IMR-90 (cell line): ENCODE data around the gene STRA6. TPM values are rescaled to one million over a fixed set of nuclear protein-coding genes. Genes with fewer than 3 reads are reported as not detected.

ENCODE experiments used
- ATAC-seq: fragments of 200-7000 bp; cut with Tn5 transposase; 2 replicates; pipeline ENCODE4 v1.9.1; 2020; ENCODE audit warnings: low read depth, mild to moderate bottlenecking, moderate library complexity
- BruUV-seq: library from RNA; stranded (reverse); fragments of 400-500 nt; replicated peaks from 2 replicates; lab custom pipeline; 2021; lab: Mats Ljungman, UMichigan
- CTCF ChIA-PET: fragments of 300-600 bp; formaldehyde crosslinking; extraction: SDS; loops from one replicate; lab custom pipeline; 2021; ENCODE audit warnings: antibody characterized with exemption; lab: Yijun Ruan, JAX
- POLR2A ChIA-PET: fragments of 300-600 bp; sonication (Branson Sonifier 250); formaldehyde crosslinking; loops from one replicate; lab custom pipeline; 2022; ENCODE audit warnings: antibody characterized with exemption; ENCODE audit not compliant: unreplicated experiment; lab: Charles Lee
- DNase-seq: peaks from one replicate; pipeline ENCODE4 v3.0.0; 2013
- H2AFZ ChIP-seq: replicated peaks from 2 replicates; pipeline ENCODE3; 2013; ENCODE audit warnings: low read length, mild to moderate bottlenecking; ENCODE audit not compliant: poor library complexity
- H2AK5ac ChIP-seq: 2 replicates; pipeline ENCODE4 v1.6.1; 2013; ENCODE audit warnings: low read depth, low read length, inconsistent platforms
- H2AK9ac ChIP-seq: replicated peaks from 2 replicates; pipeline ENCODE3; 2013; ENCODE audit warnings: mild to moderate bottlenecking, low read depth, low read length, moderate library complexity; ENCODE audit not compliant: poor library complexity
- H2BK120ac ChIP-seq: 2 replicates; pipeline ENCODE4 v1.6.1; 2013; ENCODE audit warnings: low read depth, low read length, inconsistent platforms
- H2BK15ac ChIP-seq: 3 replicates; pipeline ENCODE4 v1.6.1; 2013; ENCODE audit warnings: low read depth, low read length, inconsistent platforms
- H2BK20ac ChIP-seq: 2 replicates; pipeline ENCODE4 v1.6.1; 2013; ENCODE audit warnings: low read depth, mild to moderate bottlenecking, inconsistent platforms, low read length, moderate library complexity
- H2BK5ac ChIP-seq: 2 replicates; pipeline ENCODE4 v1.6.1; 2013; ENCODE audit warnings: mild to moderate bottlenecking, low read depth, low read length, inconsistent platforms; ENCODE audit not compliant: poor library complexity, severe bottlenecking
- H3K14ac ChIP-seq: replicated peaks from 2 replicates; pipeline ENCODE4 v1.6.1; 2013; ENCODE audit warnings: low read depth, low read length, inconsistent platforms
- H3K18ac ChIP-seq: 2 replicates; pipeline ENCODE4 v1.6.1; 2013; ENCODE audit warnings: low read depth, low read length, control low read depth
- H3K23ac ChIP-seq: 2 replicates; pipeline ENCODE4 v1.6.1; 2013; ENCODE audit warnings: low read depth, low read length, inconsistent platforms
- H3K27ac ChIP-seq: 2 replicates; pipeline ENCODE4 v1.5.1; 2013; ENCODE audit warnings: mild to moderate bottlenecking, control low read depth, low read length; ENCODE audit not compliant: insufficient read depth
- H3K27me3 ChIP-seq: 2 replicates; pipeline ENCODE4 v1.6.1; 2013; ENCODE audit warnings: low read length; ENCODE audit not compliant: control insufficient read depth, insufficient read depth
- H3K36me3 ChIP-seq: 2 replicates; pipeline ENCODE4 v1.6.1; 2013; ENCODE audit warnings: low read length, mixed read lengths; ENCODE audit not compliant: control insufficient read depth, insufficient read depth
- H3K4ac ChIP-seq: 2 replicates; pipeline ENCODE4 v1.6.1; 2013; ENCODE audit warnings: low read depth, low read length, inconsistent platforms
- H3K4me1 ChIP-seq: 2 replicates; pipeline ENCODE4 v1.6.1; 2013; ENCODE audit warnings: low read length, mixed read lengths; ENCODE audit not compliant: control insufficient read depth, insufficient read depth
- H3K4me2 ChIP-seq: 2 replicates; pipeline ENCODE4 v1.6.1; 2013; ENCODE audit warnings: low read depth, mild to moderate bottlenecking, control low read depth, low read length, moderate library complexity
- H3K4me3 ChIP-seq: 2 replicates; pipeline ENCODE4 v1.5.1; 2013; ENCODE audit warnings: low read depth, mild to moderate bottlenecking, control low read depth, low read length, moderate library complexity; ENCODE audit not compliant: insufficient read depth
- H3K56ac ChIP-seq: 2 replicates; pipeline ENCODE4 v1.6.1; 2013; ENCODE audit warnings: low read length, inconsistent platforms; ENCODE audit not compliant: insufficient read depth; ENCODE audit errors: extremely low read depth
- H3K79me1 ChIP-seq, 2 experiments: 2 replicates each; pipeline ENCODE4 v1.6.1; 2013; ENCODE audit warnings: low read length in 2 of 2, inconsistent platforms in 1 of 2, low read depth in 1 of 2
- H3K9ac ChIP-seq: 2 replicates; pipeline ENCODE4 v1.6.1; 2013; ENCODE audit warnings: low read depth, low read length, control low read depth
- H3K9me1 ChIP-seq: 2 replicates; pipeline ENCODE4 v1.6.1; 2013; ENCODE audit warnings: low read length, inconsistent platforms; ENCODE audit not compliant: insufficient read depth
- H3K9me3 ChIP-seq: 2 replicates; pipeline ENCODE4 v1.6.1; 2013; ENCODE audit warnings: low read length; ENCODE audit not compliant: control insufficient read depth, insufficient read depth
- H4K20me1 ChIP-seq: 2 replicates; pipeline ENCODE4 v1.6.1; 2013; ENCODE audit warnings: low read length, inconsistent platforms; ENCODE audit not compliant: insufficient read depth
- H4K5ac ChIP-seq: 2 replicates; pipeline ENCODE4 v1.6.1; 2013; ENCODE audit warnings: mild to moderate bottlenecking, low read depth, low read length, control low read depth
- H4K8ac ChIP-seq, 2 experiments: 2 replicates each; pipeline ENCODE4 v1.6.1; 2013; ENCODE audit warnings: low read depth in 2 of 2, low read length in 2 of 2, control low read depth in 1 of 2, inconsistent platforms in 1 of 2
- H4K91ac ChIP-seq: 2 replicates; pipeline ENCODE4 v1.6.1; 2013; ENCODE audit warnings: low read depth, low read length, inconsistent platforms; ENCODE audit not compliant: insufficient read depth
- BHLHE40 ChIP-seq: fragments of 150-350 bp; IDR thresholded peaks from 2 replicates; pipeline ENCODE4 v1.6.1; 2016; ENCODE audit warnings: mild to moderate bottlenecking, low read depth, low read length
- CEBPB ChIP-seq: IDR thresholded peaks from 2 replicates; pipeline ENCODE4 v1.6.1; 2012; ENCODE audit warnings: low read depth, low read length, improper control_type of control experiment
- CHD1 ChIP-seq: IDR thresholded peaks from 2 replicates; pipeline ENCODE4 v1.6.1; 2012; ENCODE audit warnings: low read depth, low read length, improper control_type of control experiment
- FOS ChIP-seq: fragments of 150-350 bp; IDR thresholded peaks from 2 replicates; pipeline ENCODE4 v1.6.1; 2016; ENCODE audit warnings: low read depth, low read length
- MAFK ChIP-seq: IDR thresholded peaks from 2 replicates; pipeline ENCODE4 v1.6.1; 2012; ENCODE audit warnings: low read depth, low read length, improper control_type of control experiment
- MAZ ChIP-seq: IDR thresholded peaks from 2 replicates; pipeline ENCODE4 v1.6.1; 2012; ENCODE audit warnings: low read depth, mild to moderate bottlenecking, low read length, improper control_type of control experiment, moderate library complexity, borderline replicate concordance
- MXI1 ChIP-seq: IDR thresholded peaks from 2 replicates; pipeline ENCODE4 v1.6.1; 2012; ENCODE audit warnings: low read depth, mild to moderate bottlenecking, low read length, moderate library complexity, borderline replicate concordance
- NFE2L2 ChIP-seq: fragments of 150-350 bp; IDR thresholded peaks from 2 replicates; pipeline ENCODE4 v1.6.1; 2016; ENCODE audit warnings: low read depth, mild to moderate bottlenecking, low read length
- POLR2A ChIP-seq: IDR thresholded peaks from 2 replicates; pipeline ENCODE4 v1.6.1; 2012; ENCODE audit warnings: mild to moderate bottlenecking, low read depth, low read length
- RAD21 ChIP-seq: IDR thresholded peaks from 2 replicates; pipeline ENCODE4 v1.6.1; 2012; ENCODE audit warnings: low read length, improper control_type of control experiment
- RCOR1 ChIP-seq: IDR thresholded peaks from 2 replicates; pipeline ENCODE4 v1.6.1; 2012; ENCODE audit warnings: mild to moderate bottlenecking, low read length, improper control_type of control experiment; ENCODE audit not compliant: insufficient replicate concordance
- RFX5 ChIP-seq: IDR thresholded peaks from 2 replicates; pipeline ENCODE4 v1.8.0; 2012; ENCODE audit warnings: low read depth, mild to moderate bottlenecking, low read length, moderate library complexity
- SMC3 ChIP-seq: fragments of 150-350 bp; IDR thresholded peaks from 2 replicates; pipeline ENCODE4 v1.6.1; 2016; ENCODE audit warnings: low read depth, mild to moderate bottlenecking, antibody characterized with exemption, low read length, moderate library complexity
- dilution Hi-C: fragments of 300-500 bp; cut with HindIII; formaldehyde crosslinking; loops from one replicate; pipeline ENCODE4 v1.14.3; 2018; ENCODE audit warnings: low sequenced_read_pairs; ENCODE audit not compliant: unreplicated experiment
- in situ Hi-C: fragments of 300-500 bp; cut with MboI; formaldehyde crosslinking; loops from 3 replicates; pipeline ENCODE4 v1.14.3; 2019; ENCODE audit warnings: low sequenced_read_pairs, inconsistent platforms, mixed read lengths
- intact Hi-C: fragments of 100-400 bp; cut with micrococcal nuclease; formaldehyde crosslinking; loops from 2 replicates; pipeline ENCODE4 v1.10.0; 2022
- polyA plus RNA-seq, 3 experiments: library from polyadenylated mRNA; depleted of rRNA; stranded (reverse); fragments of >200 nt; gene quantifications; 2 replicates each; pipeline ENCODE4 v1.2.3, GENCODE V29; 2012; ENCODE audit warnings: low replicate concordance in 1 of 3
- total RNA-seq: library from RNA; depleted of rRNA; stranded (reverse); fragments of >200 nt; gene quantifications from 2 replicates; pipeline ENCODE4 v1.2.3, GENCODE V29; 2012
- TF ChIP-seq, protein P1 (sequence below): fragments of 150-350 bp; IDR thresholded peaks from 2 replicates; pipeline ENCODE4 v1.6.1; 2017; ENCODE audit warnings: mild to moderate bottlenecking, antibody characterized with exemption, low read length, low read depth
- TF ChIP-seq, protein P2 (sequence below): fragments of 150-350 bp; IDR thresholded peaks from 2 replicates; pipeline ENCODE4 v1.6.1; 2016; ENCODE audit warnings: low read depth, mild to moderate bottlenecking, low read length, moderate library complexity, borderline replicate concordance
- TF ChIP-seq, protein P3 (sequence below): conservative IDR thresholded peaks from 2 replicates; pipeline ENCODE4 v1.5.1; 2012; ENCODE audit warnings: mild to moderate bottlenecking, low read depth, low read length, improper control_type of control experiment

Gene STRA6
- total and polyA plus RNA-seq, 2 of the 4 experiments (the other 2 are of a cell fraction): 0.17 TPM; not detected in 1

DNA sequence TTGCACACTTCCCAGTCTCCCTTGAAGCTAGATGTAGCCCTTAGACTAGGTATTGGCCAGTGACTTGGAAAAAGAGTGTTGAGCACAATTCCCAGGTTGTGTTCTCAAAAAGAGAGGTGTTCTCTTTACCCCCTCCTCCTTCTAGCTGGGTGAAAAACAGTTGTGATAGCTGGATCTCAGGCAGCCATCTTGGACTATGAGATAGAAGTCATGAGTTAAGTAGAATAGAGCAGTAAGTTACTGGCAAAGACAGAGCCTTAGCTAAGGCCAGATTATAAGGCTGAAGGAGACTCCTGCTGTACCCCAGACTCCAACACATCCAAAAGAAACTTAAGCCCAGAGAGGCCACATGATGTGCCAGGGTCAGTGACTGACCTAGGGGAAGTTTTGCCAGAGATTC is 8.1 kb upstream of the STRA6 start:
- Histone ChIP-seq H3K18ac (no peak overlapping the region), H3K4me2 (no peak overlapping the region), H3K9me3 (no peaks in the 10 kb centered on the region), H4K91ac (no peak overlapping the region), H3K79me1 (no peaks in the 10 kb centered on the region), H3K9ac (no peak overlapping the region), H3K4ac (no peak overlapping the region), H2BK20ac (no peak overlapping the region), H3K23ac (no peak overlapping the region), H2BK5ac (no peak overlapping the region), H3K56ac (no peak overlapping the region), H2BK15ac (no peak overlapping the region), H3K9me1 (no peaks in the 10 kb centered on the region), H4K8ac (no peak overlapping the region), H3K27me3 (peaks cover 14% of the 10 kb centered on the region), H4K5ac (no peak overlapping the region), H2AK9ac (no peak overlapping the region), H3K27ac (no peak overlapping the region), H3K4me3 (no peak overlapping the region), H3K36me3 (no peaks in the 10 kb centered on the region), H3K14ac (no peak overlapping the region), H2AFZ (no peak overlapping the region), H4K20me1 (no peaks in the 10 kb centered on the region), H2BK120ac (no peak overlapping the region), H3K4me1 (peaks cover 16% of the 10 kb centered on the region), H2AK5ac (no peak overlapping the region)
- intact Hi-C loops (no loop called here), in situ Hi-C loops (no loop called here), dilution Hi-C loops (no loop called here)
- no TSS peak for BruUV-seq
- ATAC-seq: no peak
- TF ChIP-seq MXI1 (no peak), BHLHE40 (no peak), CHD1 (no peak), NFE2L2 (no peak), RAD21 (no peak), CEBPB (no peak), POLR2A (no peak), RFX5 (no peak), RCOR1 (no peak), MAZ (no peak), FOS (no peak), SMC3 (no peak), MAFK (no peak)
- TF ChIP-seq, protein P1, sequence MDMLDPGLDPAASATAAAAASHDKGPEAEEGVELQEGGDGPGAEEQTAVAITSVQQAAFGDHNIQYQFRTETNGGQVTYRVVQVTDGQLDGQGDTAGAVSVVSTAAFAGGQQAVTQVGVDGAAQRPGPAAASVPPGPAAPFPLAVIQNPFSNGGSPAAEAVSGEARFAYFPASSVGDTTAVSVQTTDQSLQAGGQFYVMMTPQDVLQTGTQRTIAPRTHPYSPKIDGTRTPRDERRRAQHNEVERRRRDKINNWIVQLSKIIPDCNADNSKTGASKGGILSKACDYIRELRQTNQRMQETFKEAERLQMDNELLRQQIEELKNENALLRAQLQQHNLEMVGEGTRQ: no peak
- TF ChIP-seq, protein P2, sequence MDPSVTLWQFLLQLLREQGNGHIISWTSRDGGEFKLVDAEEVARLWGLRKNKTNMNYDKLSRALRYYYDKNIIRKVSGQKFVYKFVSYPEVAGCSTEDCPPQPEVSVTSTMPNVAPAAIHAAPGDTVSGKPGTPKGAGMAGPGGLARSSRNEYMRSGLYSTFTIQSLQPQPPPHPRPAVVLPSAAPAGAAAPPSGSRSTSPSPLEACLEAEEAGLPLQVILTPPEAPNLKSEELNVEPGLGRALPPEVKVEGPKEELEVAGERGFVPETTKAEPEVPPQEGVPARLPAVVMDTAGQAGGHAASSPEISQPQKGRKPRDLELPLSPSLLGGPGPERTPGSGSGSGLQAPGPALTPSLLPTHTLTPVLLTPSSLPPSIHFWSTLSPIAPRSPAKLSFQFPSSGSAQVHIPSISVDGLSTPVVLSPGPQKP: no peak
- TF ChIP-seq, protein P3, sequence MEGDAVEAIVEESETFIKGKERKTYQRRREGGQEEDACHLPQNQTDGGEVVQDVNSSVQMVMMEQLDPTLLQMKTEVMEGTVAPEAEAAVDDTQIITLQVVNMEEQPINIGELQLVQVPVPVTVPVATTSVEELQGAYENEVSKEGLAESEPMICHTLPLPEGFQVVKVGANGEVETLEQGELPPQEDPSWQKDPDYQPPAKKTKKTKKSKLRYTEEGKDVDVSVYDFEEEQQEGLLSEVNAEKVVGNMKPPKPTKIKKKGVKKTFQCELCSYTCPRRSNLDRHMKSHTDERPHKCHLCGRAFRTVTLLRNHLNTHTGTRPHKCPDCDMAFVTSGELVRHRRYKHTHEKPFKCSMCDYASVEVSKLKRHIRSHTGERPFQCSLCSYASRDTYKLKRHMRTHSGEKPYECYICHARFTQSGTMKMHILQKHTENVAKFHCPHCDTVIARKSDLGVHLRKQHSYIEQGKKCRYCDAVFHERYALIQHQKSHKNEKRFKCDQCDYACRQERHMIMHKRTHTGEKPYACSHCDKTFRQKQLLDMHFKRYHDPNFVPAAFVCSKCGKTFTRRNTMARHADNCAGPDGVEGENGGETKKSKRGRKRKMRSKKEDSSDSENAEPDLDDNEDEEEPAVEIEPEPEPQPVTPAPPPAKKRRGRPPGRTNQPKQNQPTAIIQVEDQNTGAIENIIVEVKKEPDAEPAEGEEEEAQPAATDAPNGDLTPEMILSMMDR: no peak
- POLR2A ChIA-PET: no interaction called here
- CTCF ChIA-PET: interaction anchor here (0.7 kb wide), 1 partner anchor 38 kb away, joined by 3 read pairs; no protein-coding TSS in a partner anchor
- no peak for DNase-seq
